GM08714 (cell line): Measurements from ENCODE around the gene TMEM106C.
A peak's percentile ranks its signal among the peaks of the same experiment; 100 is the strongest.

ENCODE experiments used
- H3K4me3 ChIP-seq: fragments of 200-500 bp; sonication (Bioruptor generic); 2 replicates; pipeline ENCODE4 v1.5.1; 2014; ENCODE audit warnings: mild to moderate bottlenecking, low read length, inconsistent platforms
- ZNF274 ChIP-seq: IDR thresholded peaks from 2 replicates; pipeline ENCODE4 v1.6.1; 2012; ENCODE audit warnings: mild to moderate bottlenecking, low read depth, low read length

Gene TMEM106C, protein sequence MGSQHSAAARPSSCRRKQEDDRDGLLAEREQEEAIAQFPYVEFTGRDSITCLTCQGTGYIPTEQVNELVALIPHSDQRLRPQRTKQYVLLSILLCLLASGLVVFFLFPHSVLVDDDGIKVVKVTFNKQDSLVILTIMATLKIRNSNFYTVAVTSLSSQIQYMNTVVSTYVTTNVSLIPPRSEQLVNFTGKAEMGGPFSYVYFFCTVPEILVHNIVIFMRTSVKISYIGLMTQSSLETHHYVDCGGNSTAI

DNA sequence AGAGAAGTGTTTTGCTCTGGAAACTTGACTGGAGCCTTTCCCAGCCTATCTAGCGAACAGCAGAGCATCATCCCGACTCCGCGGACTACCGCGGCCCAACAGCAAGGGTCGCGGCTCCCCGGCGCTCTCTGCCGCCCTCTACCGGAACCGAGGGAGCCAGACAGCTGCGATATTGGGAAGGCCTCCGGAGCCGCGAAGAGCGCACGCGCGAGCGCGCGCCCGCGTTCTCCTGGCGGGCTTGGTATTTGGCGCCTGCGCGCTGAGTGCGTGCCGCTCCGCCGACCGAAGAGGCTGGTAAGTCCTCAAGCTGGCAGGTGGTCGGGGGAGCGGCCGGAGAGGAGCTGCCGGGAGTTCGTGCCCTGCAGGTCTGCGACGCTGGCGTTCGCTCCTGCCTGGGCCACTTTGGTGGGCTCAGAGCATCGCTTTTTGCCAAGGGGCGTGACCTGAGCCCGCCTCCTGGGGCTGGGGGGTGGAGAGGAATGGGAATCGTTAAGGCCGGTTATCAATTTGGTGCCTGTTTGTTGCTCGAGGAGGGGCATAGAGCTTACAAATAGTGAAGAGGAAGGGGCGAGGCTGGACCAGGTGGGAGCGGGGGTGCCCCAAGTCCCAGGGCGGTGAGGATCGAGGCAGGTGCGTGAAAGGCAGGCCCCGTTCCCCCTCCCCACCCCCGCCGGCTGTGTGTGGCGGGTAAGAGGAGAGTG, at the start of gene TMEM106C:
Gene TMEM106C, plus strand, starts transcription at position 257 of the 701 bp plus-strand sequence. CDS start 641 bp downstream, outside the sequence.
- no peak for TF ChIP-seq ZNF274
- H3K4me3 ChIP-seq, result peak within 1 kb of the TSS; percentile 77

DNA sequence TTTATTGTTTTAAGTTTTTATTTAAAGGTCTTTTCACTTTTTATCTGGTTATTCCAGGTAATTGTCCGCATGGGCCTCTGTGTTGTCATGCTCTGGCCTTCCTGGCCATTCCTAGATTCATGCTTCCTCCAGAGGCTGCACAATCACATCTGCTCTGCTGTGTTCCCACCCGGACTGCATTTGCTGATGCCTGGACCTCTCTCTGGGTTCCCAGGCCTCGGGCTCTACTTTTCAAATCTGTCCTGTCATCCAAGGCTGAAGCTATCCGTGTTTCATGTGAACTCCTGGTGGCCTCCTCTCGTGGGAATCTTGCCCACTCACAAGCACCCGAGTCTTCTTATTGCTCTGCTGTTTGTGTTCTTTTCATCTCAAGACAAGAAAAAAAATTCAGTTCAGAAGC, 42.5 kb upstream of the TMEM106C start:
- TF ChIP-seq ZNF274, result no peak
- no peak overlapping the region for H3K4me3 ChIP-seq

DNA sequence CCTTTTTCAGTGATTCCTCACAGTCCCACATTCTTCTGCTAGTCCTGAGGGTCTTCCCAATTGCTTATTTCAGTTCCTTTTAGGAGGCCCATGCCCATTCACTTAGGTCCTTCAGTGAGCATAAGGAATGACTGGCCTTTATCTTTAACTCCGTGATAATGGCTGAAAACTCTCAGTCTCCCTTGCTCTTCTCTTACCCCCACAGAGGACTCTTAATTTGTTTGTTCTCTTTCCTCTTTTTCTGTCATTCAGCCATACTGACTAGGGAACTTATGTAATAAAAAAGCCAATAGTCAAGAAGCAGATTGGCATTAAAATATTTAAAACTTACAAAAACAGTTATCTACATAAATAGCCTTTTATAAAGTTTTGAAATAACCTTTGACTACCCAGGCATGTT, 41.5 kb upstream of the TMEM106C start:
- H3K4me3 ChIP-seq, result no peak overlapping the region
- no peak for TF ChIP-seq ZNF274

DNA sequence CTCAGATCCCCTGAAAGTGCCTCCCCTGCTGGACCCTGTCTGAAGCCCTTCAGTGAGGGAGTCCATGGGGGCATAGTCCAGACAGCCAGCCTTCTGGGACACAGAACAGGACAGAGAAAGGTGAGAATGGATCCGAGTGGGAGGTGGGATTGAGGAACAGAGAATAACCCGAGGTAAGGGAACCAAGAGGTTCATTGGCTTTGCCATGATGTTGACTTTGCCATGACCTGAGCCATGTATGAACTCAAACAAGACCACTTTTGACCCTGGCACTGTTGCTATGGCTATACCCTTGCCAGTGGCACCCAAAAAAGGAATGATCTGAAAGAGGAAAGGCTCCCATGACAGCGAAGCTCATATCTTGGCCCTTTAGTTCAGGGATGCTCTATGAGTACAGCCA, 36.0 kb upstream of the TMEM106C start:
- no peak for TF ChIP-seq ZNF274
- no peak overlapping the region for H3K4me3 ChIP-seq

DNA sequence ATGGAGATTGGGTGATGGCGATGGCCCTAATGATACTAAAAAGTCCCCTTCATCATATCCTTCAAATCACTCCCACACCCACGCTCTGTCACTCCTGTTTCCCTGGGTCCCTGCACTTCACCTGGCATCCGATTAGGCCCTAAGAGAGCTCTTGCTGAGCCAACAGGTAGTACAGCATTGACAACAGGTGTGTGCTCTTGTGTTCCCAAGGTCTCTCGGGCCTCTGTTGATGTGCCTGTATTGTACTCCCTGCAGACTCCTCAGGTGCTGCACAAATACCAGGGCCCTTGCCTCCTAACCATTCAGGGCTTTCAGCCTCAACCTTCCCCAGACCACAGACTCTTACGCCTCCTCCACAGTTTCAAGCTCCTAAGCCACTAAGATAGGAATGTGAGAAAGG, 32.8 kb upstream of the TMEM106C start:
- H3K4me3 ChIP-seq, result no peak overlapping the region
- TF ChIP-seq ZNF274, result no peak

DNA sequence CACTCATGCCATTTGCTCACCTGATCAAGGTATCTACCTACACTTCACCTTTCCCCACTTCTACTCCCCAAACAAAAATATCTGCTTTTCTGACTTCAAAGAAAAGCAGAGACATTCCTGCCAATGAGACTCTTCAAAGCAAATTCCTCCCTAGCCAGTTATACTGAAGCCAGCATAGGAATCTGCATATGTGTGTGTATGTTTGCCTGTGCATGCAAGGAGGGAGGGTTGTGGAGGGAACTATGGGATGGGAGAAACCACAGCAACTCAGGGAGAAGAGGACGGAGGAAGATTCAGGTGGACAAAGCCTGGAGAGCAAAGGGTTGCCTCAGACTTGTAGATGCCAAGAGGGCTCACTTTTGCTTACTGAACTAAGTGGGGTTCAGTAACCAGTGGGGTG, 32.2 kb upstream of the TMEM106C start:
- H3K4me3 ChIP-seq, result no peak overlapping the region
- TF ChIP-seq ZNF274, result no peak

DNA sequence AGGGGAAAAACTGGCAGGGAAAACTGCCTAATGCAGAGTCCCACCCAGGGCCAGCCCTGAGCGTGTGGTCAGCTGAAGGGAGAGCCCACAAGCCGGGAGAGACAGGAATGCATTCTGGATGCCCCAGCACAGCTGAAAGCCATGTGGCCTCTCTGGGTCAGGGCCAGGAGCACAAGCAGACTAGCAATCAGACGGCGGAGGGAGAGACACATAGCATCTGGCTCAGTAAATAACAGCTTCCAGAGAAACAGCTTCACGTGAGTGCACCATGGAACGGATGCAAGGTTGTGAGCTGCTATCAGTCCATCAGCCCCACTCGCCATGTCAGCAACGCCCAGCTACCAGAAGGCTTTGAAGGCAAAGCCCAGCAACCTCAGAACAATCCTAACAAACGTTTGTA, 28.2 kb upstream of the TMEM106C start:
- no peak for TF ChIP-seq ZNF274
- H3K4me3 ChIP-seq, result no peak overlapping the region

DNA sequence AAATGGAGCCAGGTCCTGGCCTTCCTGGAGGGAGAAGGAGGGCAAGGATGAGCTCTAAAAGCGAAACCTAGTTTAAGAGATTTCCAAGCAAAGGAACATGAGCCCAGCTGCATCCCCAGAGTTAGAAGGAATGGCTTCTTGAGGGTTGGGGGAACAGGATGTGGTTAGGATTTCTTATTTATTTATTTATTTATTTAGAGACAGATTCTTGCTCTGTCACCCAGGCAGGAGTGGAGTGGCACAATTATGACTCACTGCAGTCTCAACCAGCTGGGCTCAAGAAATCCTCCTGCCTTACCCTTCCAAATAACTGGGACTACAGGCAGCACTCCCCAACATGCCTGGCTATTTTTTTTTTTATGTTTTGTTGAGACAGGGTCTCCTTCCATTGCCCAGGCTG, 25.3 kb upstream of the TMEM106C start:
- no peak for TF ChIP-seq ZNF274
- H3K4me3 ChIP-seq, result no peak overlapping the region

DNA sequence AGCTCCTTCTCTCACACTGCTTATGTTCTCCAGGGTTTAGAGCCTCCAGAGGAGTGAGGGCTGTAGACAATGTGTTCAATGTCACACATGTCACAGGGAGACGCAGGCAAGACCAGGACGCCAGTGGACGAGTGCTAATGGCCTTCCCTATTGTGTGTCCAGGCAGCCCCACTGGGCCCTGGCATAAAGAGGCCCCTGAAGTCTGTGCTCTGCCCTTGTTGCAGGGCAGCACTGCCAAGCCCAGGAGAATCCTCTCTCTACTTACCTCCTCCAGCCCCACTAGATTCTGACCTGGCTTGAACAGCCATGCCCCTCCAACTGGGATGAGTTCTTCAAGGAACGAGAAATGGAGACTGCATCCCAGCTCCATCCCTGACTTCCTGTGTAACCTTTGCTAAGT, 24.8 kb upstream of the TMEM106C start:
- H3K4me3 ChIP-seq, result no peak overlapping the region
- TF ChIP-seq ZNF274, result no peak

DNA sequence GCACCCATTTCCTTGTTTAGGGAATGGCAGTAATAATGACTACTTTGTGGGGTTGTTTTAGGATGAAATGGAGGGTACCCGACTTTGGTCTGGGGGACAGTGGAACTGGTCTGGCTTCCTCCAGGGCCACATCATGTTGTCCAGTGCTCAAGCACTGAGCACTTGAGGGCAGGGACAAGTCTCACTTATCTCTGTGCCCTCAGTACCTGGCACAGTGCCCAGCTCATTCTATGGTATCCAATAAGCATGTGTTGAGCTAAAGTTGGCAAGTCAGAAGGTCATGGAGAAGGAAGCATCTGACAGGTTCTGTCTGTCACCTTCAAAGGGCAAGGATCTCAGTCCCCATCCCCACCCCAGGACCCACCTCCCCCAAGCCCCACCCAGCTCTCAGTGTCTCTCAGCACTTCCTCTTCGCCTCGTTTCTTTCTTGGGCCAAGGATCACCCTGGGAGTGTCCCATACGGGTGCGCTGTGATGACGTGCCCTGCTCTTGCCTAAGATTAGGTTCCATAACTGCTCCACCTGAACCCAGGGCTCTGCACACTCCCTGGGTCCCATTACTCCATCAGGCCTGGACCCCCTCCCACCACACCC, 24.3 kb upstream of the TMEM106C start:
- no peak for TF ChIP-seq ZNF274
- H3K4me3 ChIP-seq, result no peak overlapping the region

DNA sequence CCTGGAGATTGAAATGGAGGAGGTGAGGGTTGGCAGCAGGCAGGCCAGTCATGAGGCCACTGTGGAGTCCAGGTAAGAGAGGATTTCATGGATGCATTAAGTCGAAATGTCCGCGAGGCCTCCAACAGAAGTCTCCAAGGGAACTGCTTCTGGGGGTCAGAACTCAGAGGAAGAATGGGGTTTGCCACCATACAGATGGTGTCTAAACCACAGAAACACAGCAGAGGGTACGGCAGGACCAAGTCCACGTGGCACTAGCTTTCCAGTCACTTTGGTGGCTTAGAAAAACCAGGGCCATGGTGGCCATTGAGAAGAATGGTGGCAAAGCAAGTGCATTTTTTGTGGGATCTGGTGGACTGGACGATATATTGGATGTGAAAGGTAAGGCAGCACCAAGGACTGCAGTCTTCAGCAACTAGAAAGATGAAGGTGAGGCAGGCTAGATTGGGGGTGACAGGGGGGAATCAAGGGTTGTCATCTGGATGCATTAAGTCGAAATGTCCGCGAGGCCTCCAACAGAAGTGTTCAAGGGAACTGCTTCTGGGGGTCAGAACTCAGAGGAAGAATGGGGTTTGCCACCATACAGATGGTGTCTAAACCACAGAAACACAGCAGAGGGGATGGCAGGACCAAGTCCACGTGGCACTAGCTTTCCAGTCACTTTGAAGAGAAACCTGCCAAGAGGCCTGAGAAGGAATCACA, 22.5 kb upstream of the TMEM106C start:
- TF ChIP-seq ZNF274, result no peak
- H3K4me3 ChIP-seq, result no peak overlapping the region

DNA sequence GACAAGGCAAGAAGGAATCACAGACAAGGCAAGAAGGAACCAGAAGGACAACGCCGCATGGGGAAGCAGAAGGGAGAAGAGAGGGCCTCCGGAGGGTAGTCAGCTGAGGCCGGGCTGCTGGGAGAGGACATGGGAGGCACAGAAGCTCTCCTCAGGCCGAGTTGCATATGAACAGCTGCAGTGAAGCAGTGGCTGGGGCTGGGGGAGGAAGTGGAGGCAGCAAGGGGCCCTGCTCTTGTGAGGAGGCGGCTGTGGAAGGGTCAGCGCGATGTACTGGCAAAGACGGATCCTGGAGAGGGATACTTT, 22.0 kb upstream of the TMEM106C start:
- TF ChIP-seq ZNF274, result no peak
- no peak overlapping the region for H3K4me3 ChIP-seq

DNA sequence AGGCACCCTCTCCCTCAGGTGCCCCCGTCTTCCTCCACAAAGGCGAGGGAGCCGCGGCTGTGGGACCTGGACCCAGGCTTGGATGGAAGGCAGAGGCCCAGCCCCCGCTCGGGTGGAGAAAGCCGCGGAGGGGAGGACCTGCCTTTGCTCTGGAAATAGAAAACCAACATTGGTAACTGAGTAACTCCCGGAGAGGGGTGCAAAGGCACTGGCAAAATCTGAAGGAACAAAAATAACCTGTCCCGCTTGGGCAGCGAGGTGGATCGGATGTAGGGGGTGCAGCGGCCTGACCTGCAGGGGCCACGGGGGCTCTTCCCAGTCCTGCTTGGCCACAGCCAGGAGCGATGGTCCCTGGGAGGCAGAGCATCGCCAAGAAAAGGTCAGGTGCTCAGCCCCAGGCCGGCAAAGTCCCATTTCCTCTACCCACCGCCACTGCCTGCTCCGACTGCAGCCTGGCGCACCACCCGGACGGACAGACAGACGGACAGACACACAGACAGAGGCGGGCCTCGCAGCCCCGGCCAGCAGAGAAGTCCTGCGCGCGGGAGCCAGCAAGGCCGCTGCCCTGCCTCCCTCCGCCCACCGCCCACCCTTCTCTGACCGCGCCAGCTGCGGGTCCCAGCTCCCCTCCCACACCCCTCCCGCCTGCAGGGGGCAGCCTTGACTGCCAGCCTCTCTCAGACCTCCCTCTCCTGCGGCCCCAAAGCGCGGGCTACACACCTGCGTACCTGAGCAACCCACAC, 21.4 kb upstream of the TMEM106C start:
- TF ChIP-seq ZNF274, result no peak
- no peak overlapping the region for H3K4me3 ChIP-seq

DNA sequence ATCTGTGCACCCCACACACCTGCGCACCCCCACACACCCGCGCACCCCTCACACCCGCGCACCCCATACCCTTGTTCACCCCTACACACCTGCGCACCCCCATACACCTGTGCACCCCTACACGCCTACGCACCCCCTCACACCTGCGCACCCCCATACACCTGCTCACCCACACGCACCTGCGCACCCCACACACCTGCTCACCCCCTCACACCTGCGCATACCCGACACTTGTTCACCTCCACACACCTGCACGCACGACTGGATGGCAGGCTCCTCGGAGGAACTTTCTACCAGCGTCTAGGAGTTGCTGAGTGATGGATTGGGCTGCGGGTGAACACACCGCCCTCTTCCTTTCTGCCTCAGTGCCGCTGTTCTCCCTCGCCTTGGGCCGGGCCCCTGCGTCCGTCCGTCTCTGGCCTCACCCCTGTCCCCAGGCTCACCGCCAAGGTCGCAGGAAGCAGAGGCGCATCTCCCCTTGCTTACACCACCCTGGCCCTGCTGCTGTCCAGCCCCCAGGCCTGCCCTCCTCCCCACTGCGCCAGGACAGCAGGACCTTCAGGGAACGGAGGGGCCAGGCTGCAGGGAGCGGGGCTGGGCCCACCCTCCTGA, 20.7 kb upstream of the TMEM106C start:
- TF ChIP-seq ZNF274, result no peak
- no peak overlapping the region for H3K4me3 ChIP-seq
